Dermis blood vessel endothelial cell (primary cell): Measurements from ENCODE around the gene MAP2. TPM values are rescaled to one million over a fixed set of nuclear protein-coding genes. Genes with fewer than 3 reads are reported as not detected.
"Not testable (repeated sequence)": the region's sequence is repeated elsewhere in the genome, so short reads cannot be mapped to it uniquely, and the experiment has no call there.

Source experiments
- DNase-seq: peaks from one replicate; pipeline ENCODE4 v3.0.0; 2010
- total RNA-seq: library from RNA; depleted of rRNA; stranded (reverse); fragments of >200 nt; gene quantifications from 2 replicates; pipeline ENCODE4 v1.2.3, GENCODE V29; 2014

MAP2 gene
- total RNA-seq, 1 donor from 2014 or later = 3.9 TPM

GRCh38 chr2:209598227-209598626 lies 174.4 kb downstream of the MAP2 start:
- not testable (repeated sequence) for DNase-seq

DNA sequence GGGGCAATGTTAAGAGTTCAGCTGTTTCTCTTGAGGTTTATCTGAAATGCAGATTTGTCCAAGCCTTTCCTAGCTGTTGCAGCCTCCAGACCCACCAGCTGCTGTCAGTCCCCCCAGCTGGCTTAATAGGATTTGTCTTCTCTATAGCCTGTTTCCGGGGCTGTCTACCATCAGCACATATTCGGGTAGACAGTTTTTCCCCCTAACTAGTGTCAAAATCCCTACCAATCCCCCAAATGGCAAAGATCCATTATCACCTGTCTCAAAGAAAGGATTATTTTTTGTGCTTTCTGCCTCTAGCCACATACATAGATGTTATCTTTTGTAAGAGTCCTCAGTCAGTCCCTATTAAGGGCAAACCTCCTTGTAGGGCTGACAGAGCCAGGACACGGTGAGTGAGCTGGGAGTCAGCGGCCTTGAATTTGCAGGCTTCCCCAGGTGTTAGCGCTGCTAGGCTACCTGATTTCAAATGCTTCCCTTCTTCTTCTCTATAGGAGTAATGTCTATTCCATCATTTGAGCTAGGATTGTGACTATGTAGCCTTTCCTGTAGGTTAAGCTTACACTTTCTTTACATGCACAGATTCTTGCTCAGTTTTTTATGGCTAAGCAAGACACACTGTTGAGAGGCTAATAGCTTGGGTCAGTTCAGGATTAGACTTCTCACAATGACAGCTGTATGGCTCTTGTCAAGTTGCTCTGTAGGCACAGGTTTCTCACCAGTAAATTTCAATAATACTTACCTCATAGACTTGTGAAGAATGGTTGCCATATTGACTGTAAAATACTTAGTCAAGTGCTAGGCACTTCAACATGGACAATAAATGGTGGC lies 176.7 kb downstream of the MAP2 start:
- no peak for DNase-seq

GRCh38 chr2:209601497-209601896 lies 177.7 kb downstream of the MAP2 start:
- no peak for DNase-seq

GRCh38 chr2:209602259-209602658 lies 178.4 kb downstream of the MAP2 start:
- no peak for DNase-seq

DNA sequence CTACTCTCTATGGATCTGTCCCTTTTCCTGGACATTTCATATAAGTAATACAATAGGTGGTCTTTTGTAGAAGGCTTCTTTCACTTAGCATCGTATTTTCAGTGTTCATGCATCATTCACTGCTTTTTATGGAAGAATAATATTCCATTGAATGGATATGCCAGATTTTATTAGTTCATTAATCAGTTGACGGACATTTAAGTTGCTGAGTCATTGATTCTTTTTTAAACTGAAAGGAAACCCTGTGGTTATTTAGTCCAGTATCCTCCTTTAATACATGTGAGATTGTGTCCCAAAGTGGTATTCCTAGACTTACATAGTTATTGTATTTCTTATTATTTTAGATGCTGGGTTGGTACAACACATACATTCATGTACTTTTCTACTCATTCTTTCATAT lies 185.7 kb downstream of the MAP2 start:
- no peak for DNase-seq

GRCh38 chr2:209610631-209611030 lies 186.8 kb downstream of the MAP2 start:
- no peak for DNase-seq

GRCh38 chr2:209613649-209614305 lies 189.9 kb downstream of the MAP2 start:
- no peak for DNase-seq

DNA sequence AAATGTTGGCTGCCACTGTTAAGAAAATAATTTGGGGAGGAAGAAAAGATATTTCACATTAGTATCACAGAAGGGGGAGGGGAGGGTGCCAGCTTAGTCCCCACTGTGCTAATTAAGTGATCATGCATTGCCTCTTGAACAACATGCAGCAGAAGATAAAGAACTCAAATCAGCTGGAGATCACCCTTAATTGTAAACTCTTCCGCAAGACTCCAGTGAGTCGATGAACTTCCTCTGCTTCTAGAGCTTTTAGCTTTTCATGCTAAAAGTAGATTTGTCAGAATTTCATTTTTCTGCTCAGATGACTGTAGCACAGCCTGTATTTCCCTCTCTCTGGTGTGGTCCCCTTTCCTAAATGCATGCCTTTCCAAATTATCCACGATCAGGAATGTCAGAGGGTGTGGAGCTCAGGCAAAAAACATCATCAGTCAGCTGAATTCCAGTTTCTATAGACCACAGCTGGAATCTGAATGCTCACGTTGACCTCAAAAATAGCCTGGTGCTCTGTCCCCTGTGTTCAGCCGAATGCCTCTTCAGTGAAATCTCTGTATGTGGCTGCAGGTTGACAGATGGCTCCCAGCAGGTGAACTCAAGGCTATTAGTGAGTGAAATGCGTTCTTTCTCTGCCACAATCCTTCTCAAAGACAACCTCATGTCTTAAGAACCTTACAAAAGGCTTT lies 191.0 kb downstream of the MAP2 start:
- no peak for DNase-seq

GRCh38 chr2:209619782-209620181 lies 195.9 kb downstream of the MAP2 start:
- peak; percentile 50 for DNase-seq

DNA sequence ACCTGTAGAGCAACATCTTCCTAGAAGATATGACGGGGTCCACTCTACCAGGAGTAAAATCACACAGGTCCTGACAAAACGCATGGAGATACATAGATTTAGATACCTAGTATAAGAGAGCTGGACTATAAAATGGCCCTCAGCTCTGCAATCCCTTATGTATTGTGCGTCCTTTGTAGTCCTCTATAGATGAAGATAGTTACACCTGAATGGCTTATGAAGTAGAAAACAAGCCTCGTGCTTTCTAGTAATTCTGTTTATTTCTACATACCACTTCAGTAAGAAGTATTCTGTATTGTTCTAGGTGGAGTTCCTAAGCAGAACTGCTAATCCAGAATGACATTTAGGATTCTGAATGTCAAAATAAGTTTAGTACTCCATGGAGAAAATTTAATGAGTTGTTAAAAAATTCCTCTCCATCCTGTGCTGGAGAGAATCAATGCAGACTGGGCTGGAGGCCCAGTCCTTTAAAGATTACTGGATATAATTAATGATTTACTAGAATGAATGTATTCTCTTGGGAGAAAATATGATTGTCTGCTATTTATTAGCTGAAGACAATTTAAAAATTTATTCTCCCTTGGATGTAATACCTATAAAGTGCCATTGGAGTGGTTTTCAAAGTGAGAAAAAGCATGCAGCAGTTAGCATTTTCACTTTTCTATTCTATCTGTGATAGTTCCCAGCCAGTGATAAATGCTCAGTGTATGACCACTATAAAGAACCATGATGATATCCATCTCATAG lies 200.5 kb downstream of the MAP2 start:
- no peak for DNase-seq

DNA sequence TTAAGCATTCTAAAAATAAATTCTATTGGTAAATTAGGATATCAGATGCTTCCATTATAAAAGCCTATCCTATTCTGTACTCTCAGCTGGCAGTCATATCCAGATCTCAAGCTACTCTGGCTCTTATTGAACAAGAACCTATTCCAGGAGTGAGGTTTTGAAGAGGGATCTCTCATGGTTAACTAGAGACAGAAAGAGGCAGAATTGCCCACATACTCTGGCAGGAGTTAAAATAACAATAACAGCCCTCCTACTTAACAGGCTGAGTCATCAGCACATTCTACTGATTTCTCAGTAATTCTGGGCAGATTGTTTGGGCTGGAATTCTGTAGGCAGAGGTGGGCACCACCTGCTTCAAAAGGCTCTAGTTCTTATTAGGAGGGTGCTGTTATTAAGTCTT lies 205.8 kb downstream of the MAP2 start:
- peak; percentile 58 for DNase-seq

DNA sequence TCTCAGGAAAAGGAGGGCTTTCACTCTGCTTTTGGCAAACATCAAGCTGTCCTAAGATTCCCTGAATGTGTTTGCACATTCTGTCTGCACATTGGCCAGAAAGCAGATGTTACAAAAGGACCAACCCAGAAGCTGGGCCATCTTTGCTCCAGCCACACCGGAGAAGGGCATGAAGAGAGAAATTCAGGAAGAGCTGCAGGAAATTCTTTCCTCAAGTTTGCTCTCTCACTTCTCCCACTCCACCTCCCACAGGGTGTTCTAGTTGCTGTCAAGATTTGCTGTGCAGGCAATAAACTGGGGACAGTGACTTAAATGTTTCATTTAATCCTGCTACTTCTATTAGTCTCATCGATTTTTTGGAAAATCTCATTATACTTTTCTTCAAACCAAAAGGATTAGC lies 210.1 kb downstream of the MAP2 start:
- no peak for DNase-seq

DNA sequence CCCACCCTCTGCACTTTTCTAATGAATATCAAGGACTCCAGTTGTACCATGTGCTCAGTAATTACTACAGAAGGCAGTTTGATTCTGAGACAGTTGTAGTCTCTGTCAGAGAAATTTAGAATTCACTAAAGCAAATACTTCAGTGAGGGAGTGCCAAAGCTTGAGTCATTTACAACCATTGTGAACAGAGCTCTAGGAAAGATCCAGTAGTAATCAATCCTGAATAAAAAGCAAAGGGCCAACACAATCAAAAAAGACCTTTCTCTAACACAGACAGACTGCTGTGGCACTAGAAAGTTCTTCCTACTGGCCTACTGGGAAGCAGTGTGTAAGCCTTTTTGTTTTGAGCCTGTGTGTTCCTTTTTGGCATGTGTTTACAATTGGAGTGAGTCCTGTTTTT lies 212.2 kb downstream of the MAP2 start:
- DNase-seq = no peak

DNA sequence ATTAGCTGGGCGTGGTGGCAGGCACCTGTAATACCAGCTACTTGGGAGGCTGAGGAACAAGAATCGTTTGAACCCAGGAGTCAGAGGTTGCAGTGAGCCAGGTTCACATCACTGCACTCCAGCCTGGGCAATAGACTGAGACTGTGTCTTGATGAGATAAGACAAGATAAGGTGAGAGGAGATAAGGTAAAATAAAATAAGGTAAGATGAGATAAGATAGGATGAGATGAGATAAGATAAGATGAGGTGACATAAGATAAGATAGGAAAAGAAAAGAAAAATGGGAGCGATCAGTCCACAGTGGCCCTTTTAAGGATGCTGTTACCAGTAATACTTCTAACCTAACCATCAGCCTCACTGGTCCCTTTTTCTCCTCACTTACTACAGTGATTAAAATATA lies 213.4 kb downstream of the MAP2 start:
- no peak for DNase-seq

GRCh38 chr2:209638346-209638745 lies 214.5 kb downstream of the MAP2 start:
- DNase-seq = peak; percentile 28

DNA sequence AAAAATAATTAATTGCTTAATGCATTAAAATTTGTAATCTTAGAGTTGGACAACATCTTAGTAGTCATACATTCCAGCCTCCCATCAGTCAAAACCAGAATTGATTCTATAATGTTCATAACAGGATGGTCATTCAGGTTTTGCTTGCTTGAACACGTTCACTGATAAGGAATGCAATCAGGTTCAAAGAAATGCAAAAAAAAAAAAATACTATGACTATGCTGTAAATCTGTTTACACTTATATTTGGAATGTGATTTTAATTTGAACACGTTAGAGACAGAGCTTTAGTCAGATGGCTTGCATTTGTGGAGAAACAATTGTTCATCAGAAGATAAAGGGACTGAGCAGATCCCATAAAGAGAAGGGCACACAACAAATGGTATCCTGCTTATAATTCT lies 216.5 kb downstream of the MAP2 start:
- no peak for DNase-seq

DNA sequence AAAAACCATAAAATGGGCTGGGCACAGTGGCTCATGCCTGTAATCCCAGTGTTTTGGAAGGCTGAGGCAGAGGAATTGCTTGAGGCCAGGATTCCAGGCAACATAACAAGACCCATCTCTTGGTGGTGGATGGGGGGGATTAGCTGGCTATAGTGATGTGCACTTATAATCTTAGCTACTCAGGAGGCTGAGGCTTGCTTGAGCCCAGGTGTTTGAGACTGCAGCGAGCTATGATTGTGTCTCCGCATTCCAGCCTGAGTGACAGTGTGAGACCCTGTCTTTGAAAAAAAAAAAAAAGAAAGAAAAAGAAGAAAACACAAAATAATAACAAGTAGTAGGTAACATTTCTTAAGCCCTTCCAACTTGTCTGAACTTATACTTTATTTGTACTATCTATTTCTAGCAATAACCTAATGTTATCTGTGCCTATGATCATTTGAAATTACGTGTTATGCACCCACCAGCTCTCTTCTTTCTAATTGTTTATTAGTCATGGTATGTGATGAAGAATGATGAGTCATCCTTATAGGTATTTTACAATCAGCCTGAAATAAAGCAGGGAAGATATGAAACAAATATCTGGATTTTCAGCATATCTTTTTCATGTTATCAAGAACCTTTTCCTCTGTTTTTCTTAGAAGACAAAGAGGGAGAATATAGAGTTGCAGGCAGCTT lies 218.4 kb downstream of the MAP2 start:
- peak; percentile 34 for DNase-seq

DNA sequence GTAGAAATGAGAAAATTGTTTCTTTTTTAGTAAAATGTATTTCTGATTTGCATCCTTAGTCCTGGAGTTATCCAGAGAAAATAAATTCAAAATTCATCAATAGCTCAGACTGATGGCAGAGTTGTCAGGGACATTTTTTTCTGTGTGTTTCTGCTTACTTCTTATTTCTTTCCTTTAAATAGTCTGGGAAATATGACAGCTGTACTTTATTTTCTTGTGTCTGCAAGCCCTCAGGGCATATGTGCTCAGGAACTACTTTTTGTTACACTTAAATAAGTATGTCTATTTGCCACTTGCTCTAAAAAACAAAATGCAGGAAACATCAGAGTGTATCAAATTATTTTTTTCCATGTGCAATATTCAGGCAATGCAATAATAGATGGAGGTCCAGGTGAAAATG lies 221.0 kb downstream of the MAP2 start:
- no peak for DNase-seq

GRCh38 chr2:209648714-209649113 lies 224.9 kb downstream of the MAP2 start:
- DNase-seq = no peak

DNA sequence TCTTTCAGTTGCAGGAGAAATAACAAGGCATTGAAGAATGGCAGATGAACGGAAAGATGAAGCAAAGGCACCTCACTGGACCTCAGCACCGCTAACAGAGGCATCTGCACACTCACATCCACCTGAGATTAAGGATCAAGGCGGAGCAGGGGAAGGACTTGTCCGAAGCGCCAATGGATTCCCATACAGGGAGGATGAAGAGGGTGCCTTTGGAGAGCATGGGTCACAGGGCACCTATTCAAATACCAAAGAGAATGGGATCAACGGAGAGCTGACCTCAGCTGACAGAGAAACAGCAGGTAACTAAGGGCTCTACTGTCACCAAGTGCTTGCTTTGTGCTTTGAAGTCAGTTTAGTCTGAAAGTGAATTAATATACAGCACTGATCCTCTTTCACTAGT lies 229.3 kb downstream of the MAP2 start:
- DNase-seq = no peak

- DNase-seq = peak; percentile 26
Observed at GRCh38 chr2:209661286-209661894, 237.5 kb downstream of the MAP2 start.

- no peak for DNase-seq
Observed at GRCh38 chr2:209662021-209662420, 238.2 kb downstream of the MAP2 start.
